ENCODE measurements around the gene DNAH10. TPM values are rescaled to one million over a fixed set of nuclear protein-coding genes. Genes with fewer than 3 reads are reported as not detected.
A peak's percentile ranks its signal among the peaks of the same experiment; 100 is the strongest.

Gene DNAH10
- total RNA-seq, 1 donor from 2014 or later = 0.54 TPM

DNA sequence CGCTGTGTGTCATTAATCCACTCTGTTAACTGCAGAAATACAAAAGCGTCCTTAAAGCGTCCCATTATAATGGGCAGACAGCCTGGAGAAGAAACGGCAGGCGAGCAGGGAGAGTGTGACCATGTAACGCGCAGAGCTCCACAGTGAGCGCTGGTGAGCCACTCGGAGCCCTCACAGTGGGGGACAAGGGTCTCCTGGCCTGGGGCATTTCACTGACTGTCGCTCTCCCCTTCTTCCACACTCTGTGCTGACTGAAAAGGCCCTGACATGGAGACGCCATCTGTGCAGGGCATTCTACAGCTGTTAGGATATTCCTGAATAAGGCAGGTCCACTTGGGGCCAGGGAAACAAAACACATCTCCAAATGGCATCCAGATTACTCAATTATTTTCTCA is 186.3 kb downstream of the DNAH10 start:
- FAIRE-seq (no peak), DNase-seq (ENCODE audit: low read depth) (no peak)
- Mint-ChIP-seq H3K9me3 (ENCODE audit: unreplicated experiment) (no peaks in the 10 kb centered on the region), H3K27ac (ENCODE audit: unreplicated experiment) (no peak overlapping the region), H3K27me3 (ENCODE audit: low read depth, unreplicated experiment) (no peaks in the 10 kb centered on the region), H3K4me3 (ENCODE audit: unreplicated experiment) (no peak overlapping the region), H3K4me1 (ENCODE audit: low read depth, unreplicated experiment) (peaks cover 2% of the 10 kb centered on the region), H3K36me3 (ENCODE audit: low read depth, unreplicated experiment) (peaks cover 25% of the 10 kb centered on the region)
- H4K20me1 ChIP-seq (ENCODE audit: insufficient read depth, low read length) = peaks cover 49% of the 10 kb centered on the region
- no peak overlapping the region for H2AFZ ChIP-seq (ENCODE audit: low read depth, low read length)
- H3K27ac ChIP-seq (ENCODE audit: low read depth, low read length) = no peak overlapping the region
- H3K27me3 ChIP-seq (ENCODE audit: insufficient read depth, low read length) = no peaks in the 10 kb centered on the region
- peaks cover 7% of the 10 kb centered on the region for H3K79me2 ChIP-seq (ENCODE audit: insufficient read depth, low read length)
- H3K4me1 ChIP-seq (ENCODE audit: insufficient read depth, low read length) = peaks cover 22% of the 10 kb centered on the region
- no peaks in the 10 kb centered on the region for H3K9me3 ChIP-seq (ENCODE audit: insufficient read depth, low read depth, low read length)
- peak overlapping the region; percentile 1 for H3K4me2 ChIP-seq (ENCODE audit: low read length)
- H3K9ac ChIP-seq (ENCODE audit: low read length) = no peak overlapping the region
- H3K4me3 ChIP-seq (ENCODE audit: insufficient read depth, low read depth, low read length) = no peak overlapping the region
- no peaks in the 10 kb centered on the region for H3K36me3 ChIP-seq (ENCODE audit: insufficient read depth, low read length)
- no peak for TF ChIP-seq EZH2 (IDR thresholded peaks at IDR 0.05; ENCODE audit: insufficient read depth, low read length)
- TF ChIP-seq, protein P1, sequence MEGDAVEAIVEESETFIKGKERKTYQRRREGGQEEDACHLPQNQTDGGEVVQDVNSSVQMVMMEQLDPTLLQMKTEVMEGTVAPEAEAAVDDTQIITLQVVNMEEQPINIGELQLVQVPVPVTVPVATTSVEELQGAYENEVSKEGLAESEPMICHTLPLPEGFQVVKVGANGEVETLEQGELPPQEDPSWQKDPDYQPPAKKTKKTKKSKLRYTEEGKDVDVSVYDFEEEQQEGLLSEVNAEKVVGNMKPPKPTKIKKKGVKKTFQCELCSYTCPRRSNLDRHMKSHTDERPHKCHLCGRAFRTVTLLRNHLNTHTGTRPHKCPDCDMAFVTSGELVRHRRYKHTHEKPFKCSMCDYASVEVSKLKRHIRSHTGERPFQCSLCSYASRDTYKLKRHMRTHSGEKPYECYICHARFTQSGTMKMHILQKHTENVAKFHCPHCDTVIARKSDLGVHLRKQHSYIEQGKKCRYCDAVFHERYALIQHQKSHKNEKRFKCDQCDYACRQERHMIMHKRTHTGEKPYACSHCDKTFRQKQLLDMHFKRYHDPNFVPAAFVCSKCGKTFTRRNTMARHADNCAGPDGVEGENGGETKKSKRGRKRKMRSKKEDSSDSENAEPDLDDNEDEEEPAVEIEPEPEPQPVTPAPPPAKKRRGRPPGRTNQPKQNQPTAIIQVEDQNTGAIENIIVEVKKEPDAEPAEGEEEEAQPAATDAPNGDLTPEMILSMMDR (IDR thresholded peaks at IDR 0.05; ENCODE audit: insufficient read depth, low read depth, low read length) = no peak

DNA sequence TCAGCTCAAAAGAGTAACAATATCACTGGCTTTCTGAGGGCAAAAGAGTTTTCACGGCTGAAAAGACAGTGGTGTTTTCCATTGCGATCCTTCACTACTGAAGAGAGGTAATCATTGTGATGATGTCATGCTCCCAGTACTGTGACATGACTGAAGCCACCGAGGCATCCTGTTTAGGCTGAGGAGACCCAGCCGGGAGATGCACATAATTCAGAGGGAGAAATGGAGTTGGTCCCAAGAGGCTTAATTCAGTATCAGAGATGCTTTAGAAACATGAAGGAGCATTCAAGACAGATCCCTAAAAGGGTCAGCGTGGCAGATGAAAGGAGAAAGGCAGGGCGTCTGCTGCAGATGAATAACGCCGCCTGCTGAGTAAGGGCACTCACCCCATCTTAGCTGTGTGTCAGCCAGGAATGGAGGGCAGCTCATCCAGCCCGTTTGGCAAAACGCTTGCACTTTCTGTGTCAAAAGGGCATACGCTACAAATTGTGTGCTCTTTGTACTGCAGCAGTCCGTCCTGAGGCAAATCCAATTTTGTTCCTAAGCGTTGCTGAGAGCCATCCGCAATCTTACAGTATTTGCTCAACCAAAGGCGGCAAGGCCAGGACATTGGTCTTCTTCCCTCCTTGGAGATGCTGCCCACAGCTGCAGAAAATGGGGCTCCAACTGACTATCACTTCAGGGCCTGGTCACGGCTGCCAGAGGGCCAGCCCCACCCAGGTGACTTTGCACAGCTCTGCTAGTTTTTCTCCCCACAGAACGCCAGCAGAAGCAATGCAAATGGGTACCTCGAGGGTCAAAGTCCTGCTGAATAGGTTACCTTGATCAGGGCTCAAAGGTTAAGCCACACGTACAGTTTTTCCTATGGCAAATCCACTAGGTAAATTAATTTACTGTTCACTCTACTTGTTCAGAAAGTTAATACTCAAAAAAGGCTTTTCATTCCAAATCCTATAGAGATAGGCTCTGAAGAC is 187.0 kb downstream of the DNAH10 start:
- FAIRE-seq (no peak), DNase-seq (ENCODE audit: low read depth) (no peak)
- Histone ChIP-seq H4K20me1 (ENCODE audit: insufficient read depth, low read length) (peaks cover 42% of the 10 kb centered on the region), H3K4me1 (ENCODE audit: insufficient read depth, low read length) (peaks cover 18% of the 10 kb centered on the region), H3K9ac (ENCODE audit: low read length) (no peak overlapping the region), H3K4me3 (ENCODE audit: insufficient read depth, low read depth, low read length) (no peak overlapping the region), H3K36me3 (ENCODE audit: insufficient read depth, low read length) (no peaks in the 10 kb centered on the region), H3K27me3 (ENCODE audit: insufficient read depth, low read length) (no peaks in the 10 kb centered on the region), H3K9me3 (ENCODE audit: insufficient read depth, low read depth, low read length) (no peaks in the 10 kb centered on the region), H3K79me2 (ENCODE audit: insufficient read depth, low read length) (peaks cover 7% of the 10 kb centered on the region), H3K27ac (ENCODE audit: low read depth, low read length) (no peak overlapping the region), H2AFZ (ENCODE audit: low read depth, low read length) (no peak overlapping the region), H3K4me2 (ENCODE audit: low read length) (peak overlapping the region; percentile 1)
- no peak overlapping the region for H3K27ac Mint-ChIP-seq (ENCODE audit: unreplicated experiment)
- TF ChIP-seq EZH2 (IDR thresholded peaks at IDR 0.05; ENCODE audit: insufficient read depth, low read length) = no peak
- TF ChIP-seq, protein P1 (IDR thresholded peaks at IDR 0.05; ENCODE audit: insufficient read depth, low read depth, low read length) = no peak
- H3K27me3 Mint-ChIP-seq (ENCODE audit: low read depth, unreplicated experiment) = no peaks in the 10 kb centered on the region
- H3K4me3 Mint-ChIP-seq (ENCODE audit: unreplicated experiment) = no peak overlapping the region
- H3K9me3 Mint-ChIP-seq (ENCODE audit: unreplicated experiment) = no peaks in the 10 kb centered on the region
- peaks cover 2% of the 10 kb centered on the region for H3K4me1 Mint-ChIP-seq (ENCODE audit: low read depth, unreplicated experiment)
- H3K36me3 Mint-ChIP-seq (ENCODE audit: low read depth, unreplicated experiment) = peaks cover 25% of the 10 kb centered on the region

DNA sequence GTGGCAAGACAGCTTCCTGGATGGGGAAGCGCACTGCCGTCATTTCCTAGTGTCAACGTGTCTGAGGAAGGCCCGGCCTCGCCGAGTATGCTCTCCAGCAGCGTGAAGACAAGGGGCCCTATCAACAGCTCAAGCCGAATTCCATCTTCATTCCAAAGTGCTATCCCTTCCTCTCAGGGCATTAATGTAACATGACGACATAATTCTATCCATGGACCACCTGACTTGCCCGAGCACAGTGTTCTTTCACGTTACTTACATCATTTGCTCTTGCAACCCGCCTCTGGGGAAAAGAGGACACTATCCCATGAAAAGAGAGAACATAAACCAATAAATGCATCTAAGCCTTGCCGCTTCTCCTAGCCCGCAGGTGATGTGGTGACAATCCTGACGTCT is 187.7 kb downstream of the DNAH10 start:
- H3K27me3 Mint-ChIP-seq (ENCODE audit: low read depth, unreplicated experiment) = no peaks in the 10 kb centered on the region
- H3K4me1 Mint-ChIP-seq (ENCODE audit: low read depth, unreplicated experiment) = peaks cover 2% of the 10 kb centered on the region
- no peak for TF ChIP-seq EZH2 (IDR thresholded peaks at IDR 0.05; ENCODE audit: insufficient read depth, low read length)
- TF ChIP-seq, protein P1 (IDR thresholded peaks at IDR 0.05; ENCODE audit: insufficient read depth, low read depth, low read length) = no peak
- H3K9ac ChIP-seq (ENCODE audit: low read length) = no peak overlapping the region
- H3K4me1 ChIP-seq (ENCODE audit: insufficient read depth, low read length) = peaks cover 18% of the 10 kb centered on the region
- H3K36me3 ChIP-seq (ENCODE audit: insufficient read depth, low read length) = no peaks in the 10 kb centered on the region
- FAIRE-seq (no peak), DNase-seq (ENCODE audit: low read depth) (no peak)
- peaks cover 37% of the 10 kb centered on the region for H4K20me1 ChIP-seq (ENCODE audit: insufficient read depth, low read length)
- H2AFZ ChIP-seq (ENCODE audit: low read depth, low read length) = no peak overlapping the region
- no peak overlapping the region for H3K4me3 ChIP-seq (ENCODE audit: insufficient read depth, low read depth, low read length)
- H3K27ac ChIP-seq (ENCODE audit: low read depth, low read length) = no peak overlapping the region
- H3K79me2 ChIP-seq (ENCODE audit: insufficient read depth, low read length) = peaks cover 7% of the 10 kb centered on the region
- peaks cover 23% of the 10 kb centered on the region for H3K36me3 Mint-ChIP-seq (ENCODE audit: low read depth, unreplicated experiment)
- H3K27ac Mint-ChIP-seq (ENCODE audit: unreplicated experiment) = no peak overlapping the region
- H3K4me3 Mint-ChIP-seq (ENCODE audit: unreplicated experiment) = no peak overlapping the region
- no peak overlapping the region for H3K4me2 ChIP-seq (ENCODE audit: low read length)
- H3K27me3 ChIP-seq (ENCODE audit: insufficient read depth, low read length) = no peaks in the 10 kb centered on the region
- H3K9me3 ChIP-seq (ENCODE audit: insufficient read depth, low read depth, low read length) = no peaks in the 10 kb centered on the region
- H3K9me3 Mint-ChIP-seq (ENCODE audit: unreplicated experiment) = no peaks in the 10 kb centered on the region

Measured in astrocyte (in vitro differentiated cells and primary cell).